Raji (cell line): ENCODE data around the gene SNX11.

ENCODE experiments used
- POLR2A ChIP-seq: IDR thresholded peaks from 2 replicates; pipeline ENCODE4 v1.6.1; 2011; ENCODE audit warnings: low read depth, low read length, control low read depth; ENCODE audit not compliant: insufficient read depth

The SNX11 gene, protein sequence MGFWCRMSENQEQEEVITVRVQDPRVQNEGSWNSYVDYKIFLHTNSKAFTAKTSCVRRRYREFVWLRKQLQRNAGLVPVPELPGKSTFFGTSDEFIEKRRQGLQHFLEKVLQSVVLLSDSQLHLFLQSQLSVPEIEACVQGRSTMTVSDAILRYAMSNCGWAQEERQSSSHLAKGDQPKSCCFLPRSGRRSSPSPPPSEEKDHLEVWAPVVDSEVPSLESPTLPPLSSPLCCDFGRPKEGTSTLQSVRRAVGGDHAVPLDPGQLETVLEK

DNA sequence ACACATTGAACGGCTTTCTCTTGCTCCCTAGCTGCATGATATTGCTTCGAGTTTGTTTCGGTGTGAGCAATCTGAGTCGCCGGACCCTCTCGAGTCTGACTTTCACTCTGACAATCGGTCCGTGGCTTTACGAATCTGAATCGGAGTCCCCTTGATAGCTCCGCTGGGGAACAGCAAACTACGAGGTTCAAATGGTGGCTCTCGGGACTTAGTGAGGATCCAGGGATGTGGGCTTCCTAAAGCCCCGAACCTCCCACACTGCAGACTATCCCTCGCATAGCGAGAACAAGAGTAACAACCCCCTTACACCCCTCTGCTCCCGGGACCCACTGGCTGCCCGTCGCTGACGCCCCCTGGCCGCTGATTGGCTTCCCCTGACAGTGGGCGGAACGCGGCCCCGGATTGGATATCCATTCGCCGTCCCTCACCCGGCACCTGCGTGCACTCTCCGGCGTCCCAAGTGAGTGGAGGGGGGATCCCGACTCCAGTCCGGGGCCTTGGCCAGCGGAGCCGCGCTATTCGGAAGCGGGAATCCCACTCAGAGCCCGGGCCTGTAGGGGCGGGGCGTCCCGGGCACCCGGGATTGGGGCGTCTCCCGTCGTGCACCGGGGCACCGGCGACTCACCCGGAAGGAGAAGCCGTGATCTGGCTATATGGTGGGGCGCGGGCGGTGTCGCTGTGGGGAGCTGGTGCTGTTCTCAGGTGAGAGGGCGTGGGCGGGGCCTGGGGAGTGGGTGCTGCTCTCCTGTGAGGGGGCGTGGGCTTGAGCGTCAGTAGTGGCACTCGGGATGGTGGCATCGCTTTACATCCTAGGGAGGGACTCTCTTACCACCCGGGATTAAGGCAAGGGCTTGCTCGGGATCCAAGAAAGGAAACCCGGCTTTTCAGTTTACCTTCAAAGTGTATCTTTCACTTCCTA, at the start of gene SNX11:
Gene SNX11, plus strand, starts transcription at position 630 of the 919 bp plus-strand sequence. CDS start 4,278 bp downstream, outside the sequence.
- TF ChIP-seq POLR2A, result peak; percentile 81

DNA sequence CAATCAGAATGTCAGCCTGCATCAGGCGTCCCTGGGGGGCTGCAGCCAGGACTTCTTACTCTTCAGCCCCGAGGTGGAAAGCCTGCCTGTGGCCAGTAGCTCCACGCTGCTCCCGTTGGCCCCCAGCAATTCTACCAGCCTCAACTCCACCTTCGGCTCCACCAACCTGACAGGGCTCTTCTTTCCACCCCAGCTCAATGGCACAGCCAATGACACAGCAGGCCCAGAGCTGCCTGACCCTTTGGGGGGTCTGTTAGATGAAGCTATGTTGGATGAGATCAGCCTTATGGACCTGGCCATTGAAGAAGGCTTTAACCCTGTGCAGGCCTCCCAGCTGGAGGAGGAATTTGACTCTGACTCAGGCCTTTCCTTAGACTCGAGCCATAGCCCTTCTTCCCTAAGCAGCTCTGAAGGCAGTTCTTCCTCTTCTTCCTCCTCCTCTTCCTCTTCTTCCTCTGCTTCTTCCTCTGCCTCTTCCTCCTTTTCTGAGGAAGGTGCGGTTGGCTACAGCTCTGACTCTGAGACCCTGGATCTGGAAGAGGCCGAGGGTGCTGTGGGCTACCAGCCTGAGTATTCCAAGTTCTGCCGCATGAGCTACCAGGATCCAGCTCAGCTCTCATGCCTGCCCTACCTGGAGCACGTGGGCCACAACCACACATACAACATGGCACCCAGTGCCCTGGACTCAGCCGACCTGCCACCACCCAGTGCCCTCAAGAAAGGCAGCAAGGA, 49.0 kb upstream of the SNX11 start:
- TF ChIP-seq POLR2A, result no peak

DNA sequence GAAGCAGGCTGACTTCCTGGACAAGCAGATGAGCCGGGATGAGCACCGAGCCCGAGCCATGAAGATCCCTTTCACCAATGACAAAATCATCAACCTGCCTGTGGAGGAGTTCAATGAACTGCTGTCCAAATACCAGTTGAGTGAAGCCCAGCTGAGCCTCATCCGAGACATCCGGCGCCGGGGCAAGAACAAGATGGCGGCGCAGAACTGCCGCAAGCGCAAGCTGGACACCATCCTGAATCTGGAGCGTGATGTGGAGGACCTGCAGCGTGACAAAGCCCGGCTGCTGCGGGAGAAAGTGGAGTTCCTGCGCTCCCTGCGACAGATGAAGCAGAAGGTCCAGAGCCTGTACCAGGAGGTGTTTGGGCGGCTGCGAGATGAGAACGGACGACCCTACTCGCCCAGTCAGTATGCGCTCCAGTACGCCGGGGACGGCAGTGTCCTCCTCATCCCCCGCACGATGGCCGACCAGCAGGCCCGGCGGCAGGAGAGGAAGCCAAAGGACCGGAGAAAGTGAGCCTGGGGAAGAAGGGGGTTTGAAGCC, 48.4 kb upstream of the SNX11 start:
- TF ChIP-seq POLR2A, result no peak

DNA sequence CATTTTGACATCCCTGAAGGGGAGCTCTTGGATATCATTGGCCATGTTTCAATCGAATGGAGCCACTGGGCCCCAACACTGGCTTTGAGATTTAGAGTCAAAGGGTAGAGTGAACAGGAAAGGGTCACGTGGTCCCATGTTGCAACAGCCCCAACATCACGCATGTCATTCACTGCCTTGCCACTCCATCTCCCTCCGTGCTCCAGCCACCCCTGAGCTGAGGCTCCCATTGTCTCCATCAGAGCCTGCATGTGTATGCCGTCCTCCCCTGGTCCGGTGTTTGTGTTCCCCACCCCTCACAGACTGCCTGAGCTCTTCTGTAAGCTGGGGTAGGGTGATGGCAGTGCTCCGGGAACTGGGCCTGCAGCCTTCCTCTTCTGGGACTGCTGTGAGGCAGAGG, 47.3 kb upstream of the SNX11 start:
- TF ChIP-seq POLR2A, result no peak

DNA sequence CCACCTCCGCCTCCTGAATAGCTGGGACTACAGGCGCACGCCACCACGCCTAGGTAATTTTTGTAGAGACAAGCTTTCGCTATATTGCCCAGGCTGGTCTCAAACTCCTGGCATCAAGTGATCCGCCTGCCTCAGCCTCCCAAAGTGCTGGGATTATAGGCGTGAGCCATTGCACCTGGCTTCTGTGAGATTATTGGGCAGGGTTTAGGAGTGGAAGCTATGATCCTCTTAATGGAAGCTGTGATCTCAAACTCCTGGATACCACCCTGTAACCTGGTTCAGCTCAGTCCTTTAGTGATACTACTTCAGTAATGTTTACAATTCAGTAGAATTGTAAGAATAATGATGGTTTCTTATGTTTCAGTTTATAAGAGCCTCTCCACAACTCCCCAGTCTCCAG, 45.3 kb upstream of the SNX11 start:
- no peak for TF ChIP-seq POLR2A

DNA sequence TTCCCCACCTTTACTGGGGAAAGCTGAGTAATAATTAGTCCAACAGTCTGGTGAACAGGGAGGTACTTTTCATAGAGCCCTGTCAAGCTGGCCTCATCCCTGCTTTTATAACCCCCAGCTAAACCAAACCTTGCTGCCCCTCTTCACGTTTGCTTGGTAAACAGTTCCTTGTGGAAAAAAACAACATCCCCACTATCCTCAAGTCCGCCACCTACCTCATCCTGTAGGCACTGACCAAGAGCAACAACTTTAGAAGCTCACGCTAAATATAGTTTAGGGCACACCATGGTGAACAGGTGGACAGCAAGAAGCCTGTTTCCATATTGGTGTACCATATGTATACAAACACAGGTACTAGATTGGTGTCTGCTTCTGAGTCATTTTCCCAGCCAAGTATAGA, 42.9 kb upstream of the SNX11 start:
- no peak for TF ChIP-seq POLR2A

DNA sequence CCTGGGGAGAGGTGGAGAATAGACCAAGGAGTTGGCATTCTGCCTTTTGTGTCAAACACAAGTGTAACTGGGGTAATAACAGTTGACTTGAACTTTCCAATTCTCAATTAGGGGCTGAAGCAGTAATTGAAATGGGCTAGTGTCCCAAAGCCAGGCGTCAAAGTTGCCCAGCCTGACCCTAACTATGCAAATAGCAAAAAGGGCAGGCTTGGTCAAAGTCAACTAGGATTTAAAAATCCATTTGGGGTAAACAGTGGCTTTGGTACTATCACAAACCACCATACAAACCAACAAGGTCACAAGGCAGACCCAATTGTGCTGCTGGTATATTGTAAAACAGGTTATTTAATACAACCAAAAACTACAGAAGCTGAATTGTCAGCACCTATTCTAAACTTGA, 41.4 kb upstream of the SNX11 start:
- TF ChIP-seq POLR2A, result no peak

DNA sequence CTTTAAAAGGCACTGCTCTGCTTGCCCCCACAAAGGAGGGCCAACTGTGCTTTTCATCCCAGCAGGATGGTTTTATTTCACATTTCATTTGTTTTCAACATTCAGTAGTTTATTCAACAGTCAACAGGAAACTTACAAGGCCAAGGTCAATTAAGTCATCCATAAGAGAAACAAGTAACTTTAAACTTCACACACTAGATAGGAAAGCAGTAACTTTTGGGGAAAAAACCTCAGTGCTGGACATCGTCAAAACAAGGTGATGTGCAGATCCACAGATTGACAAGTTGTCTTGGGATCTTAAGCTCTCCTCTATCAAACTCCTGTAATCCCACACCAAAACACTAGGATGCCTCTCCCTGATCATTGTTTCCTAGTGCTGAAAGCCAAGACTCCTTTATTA, 40.9 kb upstream of the SNX11 start:
- TF ChIP-seq POLR2A, result no peak

DNA sequence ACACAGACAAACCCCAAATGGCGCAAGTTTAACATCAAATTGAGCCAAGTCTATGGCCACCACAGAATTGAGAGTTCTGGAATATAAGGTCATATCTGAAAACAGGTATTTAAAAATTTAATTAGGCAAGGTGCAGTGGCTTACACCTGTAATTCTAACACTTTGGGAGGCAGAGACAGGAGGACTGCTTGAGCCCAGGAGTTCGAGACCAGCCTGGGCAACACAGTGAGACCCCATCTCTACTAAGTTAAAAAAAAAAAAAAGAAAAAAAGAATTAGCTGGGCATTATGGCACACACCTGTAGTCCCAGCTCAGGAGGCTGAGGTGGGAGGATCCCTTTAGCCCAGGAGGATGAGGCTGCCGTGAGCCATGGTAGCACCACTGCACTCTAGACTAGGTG, 40.3 kb upstream of the SNX11 start:
- TF ChIP-seq POLR2A, result no peak

DNA sequence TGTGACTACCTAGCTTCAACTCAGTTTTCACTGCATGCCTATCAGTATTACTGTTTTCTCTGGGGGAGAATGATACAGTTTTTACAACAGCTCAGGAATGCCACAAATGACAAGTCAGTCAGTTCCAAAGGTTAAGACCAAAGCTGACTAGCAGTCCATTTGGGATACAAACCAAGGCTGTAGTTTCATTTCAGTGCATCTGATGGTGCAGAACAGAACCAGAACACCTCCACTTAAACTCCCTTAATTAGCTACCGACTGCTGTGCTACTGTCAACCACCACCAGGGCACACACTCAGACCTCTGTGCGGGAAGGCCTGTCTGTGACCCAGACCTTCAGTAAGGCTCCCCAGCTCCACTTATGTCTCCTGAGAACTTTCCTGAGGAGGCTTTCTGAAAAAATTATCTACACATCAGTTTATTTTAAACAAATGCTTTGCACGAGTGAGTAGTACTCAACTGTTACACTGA, 39.0 kb upstream of the SNX11 start:
- no peak for TF ChIP-seq POLR2A

DNA sequence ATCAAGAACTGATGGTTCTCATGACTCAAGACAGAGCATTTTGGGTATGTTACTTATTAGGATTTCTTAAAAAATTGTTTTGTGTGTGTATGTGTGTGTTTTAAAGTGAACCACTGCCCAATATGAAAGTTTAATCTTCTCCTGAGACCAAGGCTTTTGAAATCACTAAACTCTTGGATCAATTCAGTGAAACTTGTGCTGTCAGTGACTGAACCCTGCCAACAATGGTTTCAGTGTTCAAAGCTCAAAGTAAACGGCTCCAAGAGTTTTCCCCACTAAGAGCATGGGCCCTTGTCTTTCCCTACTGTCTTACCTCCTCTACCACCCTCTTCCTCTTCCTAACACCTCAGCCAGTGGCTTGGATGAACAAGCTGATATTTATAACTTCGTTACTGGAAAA, 37.4 kb upstream of the SNX11 start:
- no peak for TF ChIP-seq POLR2A

DNA sequence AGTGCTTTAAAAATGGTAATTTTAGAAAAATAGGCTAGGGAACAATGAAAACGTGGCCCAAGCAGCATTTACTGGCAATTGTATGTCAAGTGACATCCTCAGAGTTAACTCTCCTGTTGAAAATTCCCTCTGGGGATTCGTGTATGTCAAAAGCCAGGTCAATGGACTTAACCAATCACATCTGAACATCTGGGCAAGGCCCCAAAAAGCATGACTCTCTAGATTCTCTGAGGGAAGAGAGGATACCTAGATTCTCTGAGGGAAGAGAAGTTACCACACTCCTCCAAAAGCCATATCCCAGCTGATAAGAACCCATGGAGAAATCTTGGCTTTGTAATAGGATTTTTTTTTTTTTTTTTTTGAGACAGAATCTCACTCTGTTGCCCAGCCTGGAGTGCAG, 35.9 kb upstream of the SNX11 start:
- TF ChIP-seq POLR2A, result no peak

DNA sequence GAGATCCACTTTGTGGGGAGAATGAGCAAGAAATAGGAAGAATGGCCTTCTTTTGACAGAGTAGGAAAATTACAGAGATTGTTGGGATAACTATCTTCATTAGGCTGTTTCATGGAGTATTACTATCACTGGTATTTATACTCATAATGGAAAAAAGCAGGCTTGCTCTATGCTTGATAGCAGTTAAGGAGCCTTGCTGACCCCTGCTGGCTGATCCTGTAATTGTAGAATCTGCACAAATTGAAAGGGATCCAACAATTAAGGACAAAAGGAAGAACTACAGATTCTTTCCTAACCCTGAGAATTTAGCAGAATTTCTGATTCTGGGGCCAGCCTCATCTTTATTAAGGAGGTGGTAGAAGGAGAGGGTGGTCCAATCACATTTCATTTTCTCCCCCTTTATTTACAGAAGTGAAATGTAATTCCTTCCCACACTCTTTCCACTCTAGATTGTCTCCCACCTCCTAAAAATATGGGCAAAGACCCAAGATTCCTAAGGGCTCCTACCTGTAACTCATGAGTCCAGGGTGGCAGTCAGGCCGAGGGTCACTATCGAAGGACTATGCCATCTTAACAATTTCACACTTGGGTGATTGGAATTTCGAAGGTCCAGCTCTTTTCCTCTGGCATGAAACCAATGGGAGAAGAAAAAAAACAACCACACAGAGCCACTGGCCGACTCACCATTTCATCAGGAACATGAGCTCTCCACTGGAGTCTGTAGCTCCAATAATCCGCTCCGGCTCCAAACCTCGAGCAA, 33.1 kb upstream of the SNX11 start:
- TF ChIP-seq POLR2A, result no peak

DNA sequence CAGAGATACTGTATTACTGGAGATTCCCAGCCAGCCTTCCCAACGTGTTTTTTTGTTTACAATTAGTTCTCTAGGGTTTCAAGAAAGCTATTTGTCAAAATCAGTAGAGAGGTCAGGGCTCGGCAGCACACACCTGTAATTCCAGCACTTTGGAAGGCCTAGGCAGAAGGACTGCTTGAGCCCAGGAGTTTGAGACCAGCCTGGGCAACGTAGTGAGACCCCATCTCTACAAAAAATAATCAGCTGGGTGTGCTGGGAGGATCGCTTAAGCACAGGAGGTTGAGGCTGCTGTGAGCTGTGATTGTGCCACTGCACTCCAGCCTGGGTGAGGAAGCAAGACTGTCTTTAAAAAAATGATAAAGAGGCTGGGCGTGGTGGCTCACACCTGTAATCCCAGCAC, 25.7 kb upstream of the SNX11 start:
- no peak for TF ChIP-seq POLR2A
